Activated T-helper 1 cell treated with anti-CD3 and anti-CD28 coated beads, Interleukin-2, amount 50 U/mL, for 16 hours (primary cell): Measurements from ENCODE around the gene FOXRED1.

Source experiments
- DNase-seq, 2 donors: peaks; one replicate each; pipeline ENCODE4 v3.0.0-alpha.2; 2020; ENCODE audit warnings: low read depth in 1 of 2, low spot score in 1 of 2

The FOXRED1 gene

GRCh38 chr11:126311401-126312291 is 42.7 kb downstream of the FOXRED1 start:
- DNase-seq = no peak

DNA sequence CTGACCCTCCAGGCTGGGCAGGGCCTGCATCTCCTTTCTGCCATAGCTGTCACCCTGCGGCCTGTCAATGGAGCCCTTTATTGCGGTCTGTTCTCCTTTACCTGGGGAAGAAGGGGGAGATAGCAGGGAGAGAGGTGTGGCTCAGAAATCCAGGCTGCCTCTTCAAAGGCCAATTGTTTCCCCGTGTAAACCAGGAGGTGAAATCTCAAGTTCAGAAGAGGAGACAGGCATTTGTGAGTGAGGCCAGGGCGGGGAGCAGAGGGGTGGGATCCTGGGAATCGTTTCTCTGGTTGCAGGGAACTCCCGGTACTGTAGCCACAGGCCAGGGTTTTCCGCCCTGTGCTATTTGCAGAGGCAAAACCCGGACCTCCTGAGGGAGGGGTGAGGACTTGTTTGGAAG is 44.0 kb downstream of the FOXRED1 start:
- no peak for DNase-seq

GRCh38 chr11:126313826-126314225 is 44.9 kb downstream of the FOXRED1 start:
- DNase-seq = no peak

GRCh38 chr11:126317432-126317755 is 48.4 kb downstream of the FOXRED1 start:
- no peak for DNase-seq

- no peak for DNase-seq
These were observed 49.0 kb downstream of the FOXRED1 start for GRCh38 chr11:126317756-126318573.

- DNase-seq = no peak
These were observed 49.8 kb downstream of the FOXRED1 start for GRCh38 chr11:126318574-126319373.

- DNase-seq = no peak
These were observed 50.4 kb downstream of the FOXRED1 start for GRCh38 chr11:126319374-126319740.

DNA sequence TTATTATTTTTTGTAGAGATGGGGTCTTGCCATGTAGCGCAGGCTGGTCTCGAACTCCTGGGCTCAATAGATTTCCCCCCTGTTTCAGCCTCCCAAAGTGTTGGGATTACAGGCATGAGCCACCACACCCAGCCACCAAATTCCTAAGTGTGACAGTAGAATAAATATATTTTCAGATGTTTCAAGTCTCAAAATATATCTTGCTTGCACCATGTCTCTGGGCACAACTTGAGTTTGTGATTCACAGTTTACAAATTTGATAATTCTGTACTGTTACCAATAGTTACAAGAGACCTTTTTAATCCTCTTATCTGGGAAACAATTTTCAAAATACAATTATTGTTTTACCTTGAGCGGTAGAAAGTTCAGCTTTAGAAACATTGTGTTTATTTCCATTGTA is 54.0 kb downstream of the FOXRED1 start:
- DNase-seq = no peak

DNA sequence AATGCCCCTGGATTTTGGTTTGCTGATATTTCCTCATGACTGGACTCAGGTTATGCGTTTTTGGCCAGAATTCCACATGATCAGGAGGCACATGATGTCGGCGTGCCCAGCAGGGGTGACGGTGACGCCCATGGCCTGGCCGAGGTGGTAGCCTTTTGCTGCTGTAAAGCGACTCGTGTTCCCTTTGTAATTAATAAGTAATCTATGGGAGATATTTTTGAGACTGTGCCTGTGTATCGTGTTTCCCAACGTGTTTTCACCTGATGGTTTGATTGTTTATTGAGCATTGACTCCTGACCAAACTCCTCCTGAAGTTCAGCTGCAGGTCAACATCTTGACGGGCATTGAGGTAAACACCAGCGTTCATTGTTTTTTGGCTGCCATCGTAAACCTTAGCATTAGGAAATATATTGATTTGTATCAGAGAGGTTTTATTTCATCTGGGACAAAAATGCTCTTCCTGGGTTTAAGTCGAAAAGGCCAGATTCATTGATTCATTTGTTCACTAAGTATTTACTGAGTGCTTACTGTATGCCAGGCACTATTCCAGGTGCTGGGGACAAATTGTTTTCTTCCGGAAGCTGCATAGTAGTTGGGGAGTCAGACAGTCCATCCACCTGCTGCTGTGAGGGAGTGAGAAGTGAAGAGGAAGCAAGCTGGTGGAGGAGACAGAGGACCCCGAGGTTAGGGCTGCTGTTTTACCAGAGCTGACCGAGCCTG is 58.5 kb downstream of the FOXRED1 start:
- DNase-seq = no peak
